GM21515 (cell line): ENCODE results near the gene CPLANE1.
"Not testable (repeated sequence)": the region's sequence is repeated elsewhere in the genome, so short reads cannot be mapped to it uniquely, and the experiment has no call there.

Source experiments
- ATAC-seq: cut with Tn5 transposase; IDR thresholded peaks from one replicate; pipeline ENCODE4 v1.9.1; 2021; ENCODE audit not compliant: unreplicated experiment

Gene CPLANE1

DNA sequence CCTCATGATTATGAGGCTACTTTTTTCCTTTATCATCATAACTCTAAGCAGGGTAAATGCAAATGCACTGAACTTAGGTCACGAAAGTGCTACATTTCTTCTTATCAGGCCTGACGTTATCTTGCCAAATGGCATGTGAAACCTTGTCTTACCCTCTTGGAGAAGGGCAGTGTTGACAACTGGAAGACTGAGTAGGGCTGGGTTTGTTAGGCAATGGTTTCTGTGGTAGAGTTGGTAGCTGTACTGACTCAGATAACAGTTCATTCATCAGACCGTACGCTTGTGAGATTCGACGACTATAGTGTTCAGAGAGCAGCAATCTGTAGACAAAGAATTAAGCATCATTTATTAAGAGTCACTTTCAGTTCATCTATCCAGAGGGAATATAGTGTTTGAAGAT is 127.7 kb downstream of the CPLANE1 start:
- ATAC-seq, result no peak

DNA sequence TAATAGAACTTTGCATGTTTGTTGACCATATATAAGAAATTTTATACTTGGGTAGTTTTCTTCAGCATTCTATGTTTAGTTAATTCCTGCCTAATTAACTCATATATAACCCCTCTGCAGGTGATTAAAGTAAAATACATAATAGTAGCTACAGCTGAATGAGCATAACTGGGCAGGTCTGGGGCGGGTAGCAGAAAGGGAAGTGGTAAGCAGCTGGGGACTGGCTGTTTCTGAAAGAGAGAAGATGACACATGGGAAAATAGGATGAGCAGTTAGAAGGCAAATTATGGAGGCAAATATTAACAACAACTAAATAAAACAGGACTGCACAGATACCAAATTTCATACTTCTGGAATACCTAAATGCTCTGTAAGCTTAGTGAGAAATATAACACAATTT is 128.1 kb downstream of the CPLANE1 start:
- ATAC-seq, result no peak

DNA sequence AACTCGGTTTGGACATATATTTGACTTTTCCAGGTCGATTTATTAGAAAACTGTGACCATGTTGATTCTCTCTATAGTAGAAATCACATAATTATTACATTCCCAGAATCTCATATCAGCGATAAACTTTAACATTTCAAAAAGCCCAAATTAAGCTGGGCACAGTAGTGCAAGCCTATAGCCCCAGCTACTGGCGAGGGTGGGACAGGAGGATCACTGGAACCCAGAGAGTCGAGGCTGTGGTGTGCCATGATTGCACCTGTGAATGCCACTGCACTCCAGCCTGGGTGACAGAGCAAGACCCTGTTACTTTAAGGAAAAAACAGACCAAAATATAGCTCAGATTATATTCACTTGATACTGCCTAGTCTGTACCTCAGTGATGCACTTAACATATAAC is 128.9 kb downstream of the CPLANE1 start:
- no peak for ATAC-seq

DNA sequence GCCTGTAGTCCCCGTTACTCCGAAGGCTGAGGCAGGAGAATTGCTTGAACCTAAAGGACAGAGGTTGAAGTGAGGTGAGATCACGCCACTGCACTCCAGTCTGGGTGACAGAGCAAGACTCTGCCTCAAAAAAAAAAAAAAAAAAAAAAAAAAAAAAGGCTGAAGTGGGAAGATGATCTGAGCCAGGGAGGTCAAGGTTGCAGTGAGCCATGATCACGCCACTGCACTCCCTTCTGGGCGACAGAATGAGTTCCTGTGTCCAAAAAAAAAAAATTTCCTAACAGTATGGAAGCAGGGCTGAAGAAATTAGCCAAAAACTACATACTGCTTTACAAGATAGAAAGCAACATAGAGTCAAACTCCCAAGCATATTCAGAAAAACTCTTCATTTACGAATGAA is 132.8 kb downstream of the CPLANE1 start:
- no peak for ATAC-seq

DNA sequence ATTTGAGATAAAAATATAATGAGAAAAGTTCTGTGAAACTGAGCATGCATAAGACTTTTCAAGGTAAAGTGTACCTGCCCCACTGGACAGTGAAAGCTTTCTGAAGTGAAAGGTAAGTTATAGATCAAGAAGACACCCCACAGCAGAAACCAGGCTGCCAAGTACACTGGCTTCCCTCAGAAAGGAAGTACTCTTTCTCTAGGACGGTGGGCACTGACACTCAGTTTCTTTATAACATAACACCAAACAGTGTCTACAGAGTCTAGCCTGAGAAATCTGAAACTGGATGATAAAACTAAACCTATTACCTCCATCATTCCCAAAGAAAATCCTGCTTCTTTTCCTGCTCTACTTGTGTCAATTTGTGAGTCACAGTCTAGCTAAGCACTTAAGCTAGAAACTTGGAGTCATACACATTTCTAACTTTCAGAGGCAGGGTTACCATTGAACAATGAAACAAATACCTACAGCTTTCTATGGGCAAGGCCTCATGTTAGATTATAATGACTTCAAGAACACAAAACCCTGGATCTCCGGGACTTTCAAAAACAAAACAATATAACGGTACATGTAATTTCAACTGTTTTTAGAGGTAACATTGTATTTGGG is 136.7 kb downstream of the CPLANE1 start:
- no peak for ATAC-seq

DNA sequence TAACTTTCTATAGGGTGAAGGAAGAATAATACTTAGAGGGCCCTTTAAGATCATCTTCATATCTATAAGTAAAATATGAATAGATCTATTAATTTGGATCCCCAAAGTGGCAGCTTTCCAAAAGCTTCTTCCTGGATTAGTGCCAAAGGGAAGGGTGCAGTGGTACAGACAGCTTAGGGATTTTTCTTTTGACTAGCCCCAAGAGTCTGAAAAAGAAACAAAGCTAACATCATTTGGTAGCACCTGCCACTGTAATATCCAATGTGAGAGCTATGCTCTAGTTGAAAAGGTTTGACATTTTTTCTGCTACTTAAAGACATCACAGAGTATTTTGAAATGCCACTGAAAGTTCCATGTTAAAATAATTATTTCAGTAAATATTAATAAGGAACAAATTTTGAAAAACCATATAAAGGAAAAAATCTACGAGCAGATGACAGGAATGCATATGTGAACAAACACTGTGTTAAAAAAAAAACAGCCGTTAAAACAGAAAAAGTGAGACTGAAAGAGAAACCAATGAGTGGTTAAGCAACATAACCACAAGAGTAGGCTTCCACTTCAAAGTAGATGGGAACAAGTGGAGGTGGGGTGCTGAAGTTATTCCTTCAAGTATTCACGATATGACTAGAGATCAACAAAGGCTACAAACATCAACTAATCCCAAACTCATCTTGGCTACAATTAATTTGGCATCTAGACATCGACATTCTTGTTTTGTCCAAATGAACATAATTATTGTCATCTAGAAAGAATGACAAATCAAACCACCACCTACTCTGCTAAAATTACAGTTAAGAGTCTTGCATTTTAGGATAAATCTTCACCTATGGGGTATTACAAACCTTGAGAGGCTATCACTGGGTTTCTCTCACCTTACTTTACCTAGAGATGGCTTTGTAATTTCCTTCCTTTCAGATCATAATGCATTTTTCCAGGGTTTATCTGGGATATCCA is 137.5 kb downstream of the CPLANE1 start:
- ATAC-seq, result peak; percentile 82

DNA sequence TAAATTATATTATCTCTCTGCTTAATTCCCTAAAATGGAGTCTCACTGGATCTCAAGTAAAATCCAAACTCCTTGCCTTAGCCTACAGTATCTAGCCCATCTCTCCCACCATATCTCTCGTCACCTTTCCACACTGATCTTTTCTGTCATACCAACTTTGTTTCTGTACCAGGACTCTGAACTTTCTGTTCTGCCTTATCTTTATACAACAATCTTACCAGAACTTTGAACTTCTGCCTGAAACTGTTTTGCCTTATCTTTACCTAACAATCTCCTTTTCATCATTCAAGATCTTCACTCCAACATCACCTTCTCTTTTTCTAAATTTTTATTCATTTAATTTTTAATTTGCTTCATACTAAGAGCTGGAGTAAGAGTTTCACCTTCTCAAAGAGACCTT is 139.0 kb downstream of the CPLANE1 start:
- no peak for ATAC-seq

DNA sequence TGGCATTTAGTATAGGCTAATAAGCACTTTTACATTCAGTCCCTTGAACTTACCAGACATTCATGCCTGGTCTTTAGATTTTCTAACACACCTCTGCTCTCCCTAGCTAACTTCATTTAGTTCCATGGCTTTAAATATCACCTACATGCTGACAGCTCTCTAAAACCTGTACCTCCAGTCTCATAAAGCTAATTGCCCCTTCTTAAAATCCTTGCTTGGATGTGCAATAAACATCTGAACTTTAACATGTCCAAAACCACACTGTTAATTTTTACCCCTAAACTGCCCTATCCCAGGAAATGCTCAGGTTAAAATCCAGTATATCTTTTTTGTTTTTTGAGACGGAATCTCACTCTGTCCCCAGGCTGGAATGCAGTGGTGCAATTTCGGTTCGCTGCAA is 139.8 kb downstream of the CPLANE1 start:
- no peak for ATAC-seq

DNA sequence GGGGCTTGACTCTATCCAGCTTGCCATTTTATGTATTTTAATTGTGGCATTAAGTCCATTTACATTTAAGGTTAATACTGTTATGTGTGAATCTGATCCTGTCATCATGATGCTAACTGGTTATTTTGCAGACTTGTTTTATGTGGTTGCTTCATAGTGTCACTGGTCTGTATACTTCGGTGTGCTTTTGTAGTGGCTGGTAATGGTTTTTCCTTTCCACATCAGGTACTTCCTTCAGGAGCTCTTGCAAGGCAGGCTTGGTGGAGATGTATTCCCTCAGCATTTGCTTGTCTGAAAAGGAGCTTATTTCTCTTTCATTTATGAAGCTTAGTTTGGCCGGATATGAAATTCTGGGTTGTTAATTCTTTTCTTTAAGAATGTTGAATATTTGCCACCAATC is 145.9 kb downstream of the CPLANE1 start:
- ATAC-seq, result no peak

DNA sequence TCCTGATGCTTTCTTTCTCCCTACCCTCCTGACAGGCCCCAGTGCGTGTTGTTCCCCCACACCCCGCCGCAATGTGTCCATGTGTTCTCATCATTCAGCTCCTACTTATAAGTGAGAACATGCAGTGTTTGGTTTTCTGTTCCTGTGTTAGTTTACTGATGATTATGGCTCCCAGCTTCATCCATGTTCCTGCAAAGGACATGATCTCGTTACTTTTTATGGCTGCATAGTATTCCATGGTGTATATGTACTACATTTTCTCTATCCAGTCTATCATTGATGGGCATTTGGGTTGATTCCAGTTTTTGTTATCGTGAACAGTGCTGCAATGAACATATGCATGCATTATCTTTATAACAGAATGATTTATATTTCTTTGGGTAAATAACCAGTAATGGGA is 149.9 kb downstream of the CPLANE1 start:
- not testable (repeated sequence) for ATAC-seq

DNA sequence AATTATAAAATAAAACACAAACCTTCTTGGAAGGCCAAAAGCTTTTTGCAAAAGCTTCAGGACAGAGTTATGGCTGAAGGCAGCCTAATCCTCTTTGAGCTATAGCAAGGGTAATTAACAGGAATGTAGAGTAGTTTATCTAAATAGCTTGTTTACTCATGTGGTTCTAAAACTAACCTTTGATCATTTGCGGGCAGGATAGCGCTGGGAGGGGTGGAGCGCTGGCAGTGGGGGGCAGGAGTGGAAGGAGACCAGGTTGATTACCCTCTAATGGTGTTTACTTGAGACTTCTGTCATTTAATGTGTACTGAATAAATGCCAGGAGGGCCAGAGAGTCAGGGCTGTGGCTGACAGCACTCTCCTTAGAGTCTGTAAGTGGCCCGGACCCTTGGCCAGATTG is 155.4 kb downstream of the CPLANE1 start:
- ATAC-seq, result not testable (repeated sequence)

DNA sequence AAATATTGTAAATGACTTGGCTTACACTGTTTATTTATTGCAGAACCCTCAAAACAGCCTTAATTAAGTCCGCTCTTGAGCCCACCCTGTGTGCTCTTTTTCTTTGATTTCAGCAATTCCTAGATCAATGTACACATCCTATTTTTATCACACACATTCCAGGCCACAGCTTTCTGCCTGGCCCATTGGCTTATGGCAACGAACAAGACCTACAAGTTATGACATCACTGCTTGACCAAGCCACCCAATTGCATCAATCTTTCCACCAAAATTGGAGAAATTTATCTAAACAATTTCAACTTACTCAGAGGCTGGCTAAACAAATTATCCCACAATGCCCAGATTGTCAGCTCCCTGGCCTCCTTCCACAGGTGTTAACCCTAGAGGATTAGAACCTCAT is 158.4 kb downstream of the CPLANE1 start:
- ATAC-seq, result no peak

DNA sequence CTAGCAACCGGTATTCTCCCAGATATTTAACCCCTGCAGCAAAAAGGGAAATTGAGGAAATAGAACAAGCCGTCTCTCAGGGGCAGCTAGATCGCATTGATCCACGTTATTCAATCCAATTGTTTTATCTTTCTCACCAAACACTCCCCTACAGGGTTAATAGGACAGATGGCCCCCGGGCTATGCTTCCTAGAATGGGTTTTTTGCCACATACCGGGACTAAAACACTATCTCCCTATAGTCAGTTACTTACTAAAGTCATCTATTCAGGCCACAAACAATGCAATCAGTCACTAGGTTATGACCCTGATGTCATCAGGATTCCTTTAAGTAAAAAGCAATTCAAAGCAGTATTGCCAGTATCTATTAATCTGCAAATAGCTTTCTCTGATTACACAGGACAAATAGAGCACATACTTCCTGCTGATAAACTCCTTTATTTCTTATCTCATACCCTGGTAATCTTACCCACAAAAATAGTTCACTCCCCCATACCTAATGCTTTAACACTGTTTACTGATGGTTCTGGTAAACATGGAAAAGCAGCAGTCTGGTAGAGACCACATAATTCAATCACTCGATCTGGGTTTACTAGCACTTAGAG is 159.0 kb downstream of the CPLANE1 start:
- no peak for ATAC-seq

DNA sequence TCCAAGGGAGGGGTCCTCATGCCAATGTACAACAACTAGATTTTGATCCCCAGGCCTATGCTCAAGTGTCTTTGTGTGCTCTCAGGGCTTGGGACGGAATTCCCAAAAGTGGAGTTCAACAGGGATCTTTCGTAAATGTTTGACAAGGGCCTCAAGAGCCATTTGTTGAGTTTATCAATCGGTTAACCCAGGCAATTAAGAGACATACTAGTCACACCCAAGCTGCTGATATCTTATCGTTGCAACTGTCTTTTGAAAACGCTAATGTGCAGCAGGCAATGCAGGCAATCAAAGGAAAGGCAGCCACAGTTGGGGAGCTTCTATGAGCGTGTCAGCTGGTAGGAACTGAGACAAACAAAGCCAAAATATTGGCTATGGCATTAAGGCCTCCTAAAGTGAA is 161.2 kb downstream of the CPLANE1 start:
- no peak for ATAC-seq

DNA sequence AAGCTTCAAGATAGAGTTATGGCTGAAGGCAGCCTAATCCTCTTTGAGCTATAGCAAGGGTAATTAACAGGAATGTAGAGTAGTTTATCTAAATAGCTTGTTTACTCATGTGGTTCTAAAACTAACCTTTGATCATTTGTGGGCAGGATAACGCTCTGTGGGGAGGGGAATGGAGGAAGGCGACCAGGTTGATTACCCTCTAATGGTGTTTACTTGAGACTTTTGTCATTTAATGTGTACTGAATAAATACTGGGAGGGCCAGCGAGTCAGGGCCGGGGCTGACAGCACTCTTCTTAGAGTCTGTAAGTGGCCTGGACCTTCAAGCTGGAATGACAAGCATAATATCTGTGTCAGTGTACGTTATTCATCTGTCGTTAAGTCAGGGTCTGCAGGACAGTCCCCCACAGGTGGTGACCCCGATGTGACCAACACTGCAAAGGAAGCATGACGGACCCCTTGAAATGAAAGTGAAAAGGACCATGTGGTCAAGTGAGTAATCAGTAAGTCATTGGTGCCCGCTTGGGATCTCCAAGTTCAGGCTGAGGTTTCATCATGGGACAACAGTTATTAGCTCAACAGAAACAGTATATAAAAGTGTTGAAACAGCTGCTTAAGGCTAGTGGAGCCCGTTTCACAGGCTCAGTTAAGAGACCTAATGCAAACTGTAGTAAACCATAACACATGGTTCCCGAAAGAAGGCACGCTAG is 162.6 kb downstream of the CPLANE1 start:
- no peak for ATAC-seq

DNA sequence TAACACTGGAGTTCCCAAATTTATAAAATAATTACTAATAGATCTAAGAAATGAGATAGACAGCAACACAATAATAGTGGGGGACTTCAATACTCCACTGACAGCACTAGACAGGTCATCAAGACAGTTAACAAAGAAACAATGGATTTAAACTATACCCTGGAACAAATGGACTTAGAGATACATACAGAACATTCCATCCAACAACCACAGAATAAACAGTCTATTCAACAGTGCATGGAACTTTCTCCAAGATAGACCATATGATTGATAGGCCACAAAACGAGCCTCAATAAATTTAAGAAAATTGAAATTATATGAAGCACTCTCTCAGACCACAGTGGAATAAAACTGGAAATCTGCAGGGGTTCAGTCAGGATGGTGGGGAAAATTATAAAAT is 163.2 kb downstream of the CPLANE1 start:
- not testable (repeated sequence) for ATAC-seq

DNA sequence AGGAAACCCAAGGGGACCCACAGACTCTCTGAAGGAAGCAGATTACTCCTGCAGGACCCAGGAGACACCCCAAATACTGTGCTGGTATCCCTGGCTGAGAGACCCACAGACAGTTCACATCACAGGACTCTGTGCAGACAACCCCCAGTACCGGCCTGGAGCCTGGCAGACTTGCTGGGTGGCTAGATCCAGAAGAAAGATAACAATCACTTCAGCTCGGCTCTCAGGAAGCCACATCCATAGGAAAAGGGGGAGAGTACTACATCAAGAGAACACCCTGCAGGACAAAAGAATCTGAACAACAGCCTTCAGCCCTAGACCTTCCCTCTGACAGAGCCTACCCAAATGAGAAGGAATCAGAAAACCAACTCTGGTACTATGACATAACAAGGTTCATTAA is 166.2 kb downstream of the CPLANE1 start:
- not testable (repeated sequence) for ATAC-seq

DNA sequence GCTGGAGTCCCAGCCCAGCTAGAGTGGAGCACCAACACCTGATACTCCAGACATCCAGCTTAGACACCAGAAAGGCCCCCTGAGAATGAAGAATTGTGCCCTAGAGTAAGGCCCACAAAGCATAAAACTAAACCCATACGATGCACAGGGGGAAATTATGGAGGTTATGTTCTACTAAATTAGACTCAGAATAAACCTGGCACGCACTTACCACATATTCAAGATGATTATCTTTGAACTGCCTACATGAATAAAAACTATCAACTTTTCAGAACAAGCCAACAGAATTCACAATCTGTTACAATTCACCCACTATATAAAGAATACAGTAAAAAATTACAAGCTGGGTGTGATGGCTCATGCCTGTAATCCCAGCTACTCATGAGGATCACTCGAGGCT is 168.5 kb downstream of the CPLANE1 start:
- ATAC-seq, result no peak

DNA sequence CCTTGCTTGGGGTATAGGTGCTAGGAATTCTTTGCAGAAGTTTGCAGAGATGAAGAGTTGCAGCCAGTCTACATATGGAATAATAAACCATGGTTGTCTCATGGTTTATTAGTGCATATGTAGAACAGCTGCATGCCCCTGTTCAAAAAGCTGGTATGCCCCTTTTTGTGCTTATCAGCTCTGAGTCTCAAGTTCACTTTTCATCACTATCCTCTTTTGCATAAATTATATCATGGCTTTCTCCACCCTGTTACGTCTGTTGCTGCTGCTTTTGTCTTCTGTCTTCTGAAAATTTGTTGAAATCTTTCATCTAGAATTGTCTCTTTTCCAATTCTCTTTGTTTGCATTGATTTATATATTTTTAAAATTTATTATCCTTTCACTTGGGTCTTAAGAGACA is 172.0 kb downstream of the CPLANE1 start:
- ATAC-seq, result no peak

DNA sequence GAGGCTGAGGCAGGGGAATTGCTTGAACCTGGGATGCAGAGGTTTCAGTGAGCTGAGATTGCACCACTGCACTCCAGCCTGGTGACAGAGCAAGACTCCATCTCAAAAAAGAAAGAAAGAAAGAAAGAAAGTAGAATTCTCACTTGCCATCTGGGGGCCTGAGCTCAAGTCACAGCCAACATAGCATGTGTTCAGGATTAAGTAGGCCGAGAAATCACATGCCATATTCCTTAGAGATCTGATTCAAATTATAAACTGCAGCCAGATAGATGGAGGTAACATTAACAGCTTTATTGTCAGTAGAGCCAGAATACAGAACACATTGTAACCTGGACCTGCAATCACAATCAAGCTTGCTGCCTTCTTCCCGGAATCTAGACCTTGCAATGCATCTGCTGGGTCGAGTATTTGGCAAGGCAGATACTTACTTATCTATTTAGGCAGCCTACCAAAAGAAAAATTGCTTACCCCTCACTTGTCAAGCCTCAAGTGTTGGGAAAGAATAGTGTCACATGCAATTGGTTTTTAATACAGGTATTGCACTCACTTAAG is 173.7 kb downstream of the CPLANE1 start:
- ATAC-seq, result no peak

DNA sequence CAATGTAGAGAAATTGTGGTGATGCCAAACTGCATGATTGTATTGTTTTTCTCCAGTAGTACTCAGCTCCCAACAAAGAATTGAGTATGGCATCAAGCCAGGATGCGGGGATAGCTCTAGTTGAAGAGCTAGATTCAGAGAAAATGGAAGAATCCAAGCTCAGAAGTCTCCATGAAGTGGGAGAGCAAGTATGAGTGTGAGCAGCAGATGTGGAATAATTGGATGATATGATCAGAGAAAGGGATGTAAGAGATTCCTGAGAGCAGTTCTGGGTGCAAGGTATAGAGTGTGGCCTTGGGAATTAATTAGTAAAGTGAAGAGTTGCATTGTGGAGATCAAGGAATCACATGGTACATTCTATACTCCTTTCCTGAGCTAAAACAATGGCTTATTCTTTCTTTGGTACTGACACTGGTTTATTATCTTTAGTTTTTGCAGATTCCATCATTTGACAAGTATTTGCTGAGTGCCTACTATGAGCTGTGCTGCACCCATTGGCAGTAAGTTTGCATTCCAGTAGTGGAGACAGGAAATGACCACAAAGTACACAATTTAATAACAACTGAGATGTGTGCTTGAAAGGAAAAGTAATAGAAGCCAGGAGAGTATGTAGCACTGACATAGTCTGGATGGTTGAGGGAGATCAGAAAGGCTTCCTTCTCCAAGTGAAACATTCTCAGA is 177.1 kb downstream of the CPLANE1 start:
- no peak for ATAC-seq
